ENCODE data around the gene AKR1B15. TPM values are rescaled to one million over a fixed set of nuclear protein-coding genes. Genes with fewer than 3 reads are reported as not detected.
"Not testable (repeated sequence)": the region's sequence is repeated elsewhere in the genome, so short reads cannot be mapped to it uniquely, and the experiment has no call there.

Gene AKR1B15
- total and polyA plus RNA-seq, 9 donors, result 0.14 to 0.63 (median 0.28) TPM; not detected in 1

DNA sequence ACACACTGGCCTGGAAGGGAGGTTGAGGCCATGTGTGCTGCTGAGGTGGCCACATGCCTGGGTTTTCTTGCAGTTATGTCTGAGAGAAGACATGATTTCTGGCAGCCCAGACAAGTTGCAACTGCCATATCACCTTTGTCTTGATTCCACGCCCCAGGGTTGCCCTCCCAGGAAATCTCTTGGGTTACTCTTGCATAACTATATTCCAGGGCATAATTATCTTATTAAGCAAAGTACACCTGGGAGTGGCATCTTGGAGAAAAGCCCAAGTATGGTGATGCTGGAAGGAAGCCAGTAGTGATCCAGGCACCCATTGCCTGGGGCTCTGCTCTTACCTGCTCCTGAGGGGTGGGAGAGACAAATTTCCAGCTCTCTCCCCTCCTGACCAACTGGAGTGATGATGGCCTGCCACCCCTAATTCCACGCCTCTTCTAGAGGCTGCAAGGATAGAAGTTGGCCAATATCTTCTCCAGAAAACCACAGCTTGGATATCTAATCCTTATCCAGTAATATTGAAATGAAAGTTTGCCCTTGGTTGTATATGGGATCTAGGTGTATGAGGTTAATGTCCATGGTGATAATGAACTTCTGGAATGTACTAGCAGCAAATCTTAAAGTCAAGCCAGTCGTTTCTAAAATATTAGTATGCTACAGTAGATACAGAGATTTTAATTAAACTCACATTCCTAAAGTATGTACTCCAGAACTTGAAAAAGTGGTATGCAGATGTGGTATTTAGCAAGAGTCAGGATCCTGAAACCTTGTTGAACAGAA, 16.5 kb upstream of the AKR1B15 start:
- no CpG with 5 or more reads among the region's 3 CpGs for WGBS (ENCODE audit: insufficient coverage)
- Histone ChIP-seq H3K36me3 (ENCODE audit: control insufficient read depth, insufficient read depth, low read length) (no peaks in the 10 kb centered on the region), H3K4me1 (ENCODE audit: control insufficient read depth, insufficient read depth, low read length) (peaks cover 19% of the 10 kb centered on the region), H3K27ac (ENCODE audit: low read length) (no peak overlapping the region), H3K27me3 (ENCODE audit: control insufficient read depth, insufficient read depth, low read length) (no peaks in the 10 kb centered on the region), H3K4me3 (ENCODE audit: low read length) (no peak overlapping the region), H3K9me3 (replicated peaks; ENCODE audit: control insufficient read depth, low read depth, low read length) (no peaks in the 10 kb centered on the region)
- no peak for DNase-seq

- DNase-seq, result no peak
- Histone ChIP-seq H3K27ac (ENCODE audit: low read length) (no peak overlapping the region), H3K27me3 (ENCODE audit: control insufficient read depth, insufficient read depth, low read length) (no peaks in the 10 kb centered on the region), H3K4me1 (ENCODE audit: control insufficient read depth, insufficient read depth, low read length) (peaks cover 14% of the 10 kb centered on the region), H3K9me3 (replicated peaks; ENCODE audit: control insufficient read depth, low read depth, low read length) (no peaks in the 10 kb centered on the region), H3K4me3 (ENCODE audit: low read length) (no peak overlapping the region), H3K36me3 (ENCODE audit: control insufficient read depth, insufficient read depth, low read length) (no peaks in the 10 kb centered on the region)
- WGBS (ENCODE audit: insufficient coverage), result no CpG with 5 or more reads among the region's 3 CpGs
These were observed 16.0 kb upstream of the AKR1B15 start for GRCh38 chr7:134532954-134533218.

DNA sequence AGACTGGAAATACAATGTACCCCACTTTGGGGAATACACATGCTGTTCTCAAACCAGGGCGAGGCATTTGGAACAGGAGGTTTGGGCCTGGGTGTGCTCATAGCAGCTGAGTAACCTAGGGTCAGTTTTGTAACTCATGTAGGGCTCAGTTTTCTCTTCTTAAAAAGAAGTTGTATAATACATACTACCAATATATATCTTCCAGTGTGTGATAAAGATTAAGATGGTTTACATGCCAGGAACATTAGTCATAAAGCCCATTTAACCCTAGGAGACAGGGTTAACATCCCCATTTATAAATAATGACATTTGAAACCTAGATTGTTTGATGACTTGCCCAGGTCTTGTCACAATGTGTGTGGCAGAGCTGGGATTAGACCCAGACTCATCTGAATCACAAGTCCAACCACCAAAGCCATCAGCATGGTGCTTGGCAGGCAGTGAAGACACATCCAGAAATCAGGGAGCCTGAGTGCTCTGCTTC, 15.6 kb upstream of the AKR1B15 start:
- WGBS (ENCODE audit: insufficient coverage), result no CpG with 5 or more reads among the region's 1 CpG
- Histone ChIP-seq H3K27ac (ENCODE audit: low read length) (no peak overlapping the region), H3K4me3 (ENCODE audit: low read length) (no peak overlapping the region), H3K9me3 (replicated peaks; ENCODE audit: control insufficient read depth, low read depth, low read length) (no peaks in the 10 kb centered on the region), H3K4me1 (ENCODE audit: control insufficient read depth, insufficient read depth, low read length) (peaks cover 12% of the 10 kb centered on the region), H3K27me3 (ENCODE audit: control insufficient read depth, insufficient read depth, low read length) (no peaks in the 10 kb centered on the region), H3K36me3 (ENCODE audit: control insufficient read depth, insufficient read depth, low read length) (no peaks in the 10 kb centered on the region)
- no peak for DNase-seq

DNA sequence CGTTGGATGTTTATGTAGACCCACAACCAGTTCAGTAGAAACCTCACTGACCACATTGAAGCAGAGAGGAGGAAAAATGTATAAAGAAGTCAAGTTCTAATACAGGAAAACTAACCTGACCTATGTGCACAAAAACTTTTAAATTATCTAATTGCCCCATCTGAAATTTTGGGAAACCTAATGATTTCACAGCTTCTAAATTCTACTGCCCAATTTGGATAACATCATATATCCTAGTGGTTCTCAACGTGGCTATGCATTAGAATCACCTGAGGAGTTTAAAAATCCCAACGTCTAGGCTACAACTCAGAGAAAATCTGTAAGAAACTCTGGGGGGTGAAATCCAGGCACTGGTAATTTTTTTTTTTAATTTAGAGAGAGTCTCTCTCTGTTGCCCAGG, 14.3 kb upstream of the AKR1B15 start:
- H3K4me3 ChIP-seq (ENCODE audit: low read length), result no peak overlapping the region
- no CpG with 5 or more reads among the region's 3 CpGs for WGBS (ENCODE audit: insufficient coverage)
- H3K4me1 ChIP-seq (ENCODE audit: control insufficient read depth, insufficient read depth, low read length), result peaks cover 7% of the 10 kb centered on the region

DNA sequence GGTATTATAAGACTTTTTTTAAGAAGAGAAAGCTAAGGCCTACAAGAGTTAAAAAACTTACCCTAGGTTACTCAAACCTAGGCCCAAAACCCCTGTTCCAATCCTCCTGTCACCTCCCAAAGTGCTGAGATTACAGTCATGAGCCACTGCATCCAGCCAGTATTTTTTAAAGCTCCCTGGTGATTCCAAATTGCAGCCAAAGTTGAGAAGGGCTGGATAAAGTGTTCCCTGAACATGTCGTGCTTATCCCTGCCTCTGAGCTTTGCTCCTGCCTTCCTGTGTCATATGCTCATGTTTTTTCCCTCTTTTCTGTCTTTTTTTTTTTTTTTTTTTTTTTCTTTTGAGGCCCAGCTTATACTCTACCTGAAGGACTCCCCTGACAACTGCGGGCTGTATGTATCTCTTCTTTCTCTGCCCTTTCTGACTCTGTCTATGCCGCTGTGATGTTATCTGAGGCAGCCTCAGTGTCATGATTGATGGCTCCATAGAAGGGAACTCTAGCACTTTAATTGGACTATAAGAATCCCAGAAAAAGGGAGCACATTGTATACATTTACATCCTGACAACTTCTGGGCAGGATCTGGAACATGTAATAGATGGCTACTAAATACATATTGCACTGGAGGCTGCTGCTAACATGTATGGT, 13.5 kb upstream of the AKR1B15 start:
- Histone ChIP-seq H3K9me3 (replicated peaks; ENCODE audit: control insufficient read depth, low read depth, low read length) (no peaks in the 10 kb centered on the region), H3K36me3 (ENCODE audit: control insufficient read depth, insufficient read depth, low read length) (no peaks in the 10 kb centered on the region), H3K27ac (ENCODE audit: low read length) (no peak overlapping the region), H3K27me3 (ENCODE audit: control insufficient read depth, insufficient read depth, low read length) (no peaks in the 10 kb centered on the region), H3K4me1 (ENCODE audit: control insufficient read depth, insufficient read depth, low read length) (peaks cover 7% of the 10 kb centered on the region), H3K4me3 (ENCODE audit: low read length) (no peak overlapping the region)
- peak; percentile 40 for DNase-seq
- 0% methylated on average over 1 of the region's 3 CpGs for WGBS (ENCODE audit: insufficient coverage)

More for the DNA sequence above, 14.3 kb upstream of the AKR1B15 start:
- DNase-seq, result no peak
- Histone ChIP-seq H3K27me3 (ENCODE audit: control insufficient read depth, insufficient read depth, low read length) (no peaks in the 10 kb centered on the region), H3K27ac (ENCODE audit: low read length) (no peak overlapping the region), H3K9me3 (replicated peaks; ENCODE audit: control insufficient read depth, low read depth, low read length) (no peaks in the 10 kb centered on the region), H3K36me3 (ENCODE audit: control insufficient read depth, insufficient read depth, low read length) (no peaks in the 10 kb centered on the region)

GRCh38 chr7:134535919-134536299, 13.0 kb upstream of the AKR1B15 start:
- no CpG with 5 or more reads among the region's 3 CpGs for WGBS (ENCODE audit: insufficient coverage)
- no peak overlapping the region for H3K27ac ChIP-seq (ENCODE audit: low read length)
- no peaks in the 10 kb centered on the region for H3K27me3 ChIP-seq (ENCODE audit: control insufficient read depth, insufficient read depth, low read length)
- H3K4me1 ChIP-seq (ENCODE audit: control insufficient read depth, insufficient read depth, low read length), result peaks cover 7% of the 10 kb centered on the region
- no peaks in the 10 kb centered on the region for H3K9me3 ChIP-seq (replicated peaks; ENCODE audit: control insufficient read depth, low read depth, low read length)
- DNase-seq, result no peak
- H3K36me3 ChIP-seq (ENCODE audit: control insufficient read depth, insufficient read depth, low read length), result no peaks in the 10 kb centered on the region
- H3K4me3 ChIP-seq (ENCODE audit: low read length), result no peak overlapping the region

- 100% methylated on average over 1 of the region's 3 CpGs for WGBS (ENCODE audit: insufficient coverage)
- not testable (repeated sequence) for DNase-seq
These were observed 12.4 kb upstream of the AKR1B15 start for GRCh38 chr7:134536558-134536957.

DNA sequence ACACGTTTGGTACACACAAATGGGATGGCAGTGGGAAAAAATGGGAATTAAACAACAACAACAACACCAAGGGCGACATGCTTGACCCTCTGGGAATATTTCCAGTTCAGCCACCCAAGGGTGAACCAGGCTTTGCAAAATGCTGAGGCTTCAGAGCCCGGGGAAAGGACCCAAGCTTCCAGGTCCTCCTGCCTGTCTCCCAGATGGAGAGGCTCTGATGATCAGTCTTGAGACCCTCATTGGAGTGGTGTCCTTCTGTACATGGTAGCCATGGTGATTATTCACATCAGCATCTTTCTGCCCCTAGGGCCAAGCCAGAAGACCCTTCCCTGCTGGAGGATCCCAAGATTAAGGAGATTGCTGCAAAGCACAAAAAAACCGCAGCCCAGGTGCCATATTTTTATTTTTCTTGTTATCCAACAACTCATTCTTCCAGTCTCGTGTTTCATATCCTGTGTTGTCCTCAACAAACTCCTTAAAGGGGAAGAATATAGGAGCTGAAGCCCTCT, 11.6 kb upstream of the AKR1B15 start:
- H3K36me3 ChIP-seq (ENCODE audit: control insufficient read depth, insufficient read depth, low read length); DNase-seq; H3K27me3 ChIP-seq (ENCODE audit: control insufficient read depth, insufficient read depth, low read length); H3K4me1 ChIP-seq (ENCODE audit: control insufficient read depth, insufficient read depth, low read length); H3K9me3 ChIP-seq (replicated peaks; ENCODE audit: control insufficient read depth, low read depth, low read length); H3K27ac ChIP-seq (ENCODE audit: low read length); H3K4me3 ChIP-seq (ENCODE audit: low read length): not testable (repeated sequence)
- WGBS (ENCODE audit: insufficient coverage), result no CpG with 5 or more reads among the region's 5 CpGs

More at GRCh38 chr7:134536558-134536957, 12.4 kb upstream of the AKR1B15 start:
- H3K36me3 ChIP-seq (ENCODE audit: control insufficient read depth, insufficient read depth, low read length); H3K27me3 ChIP-seq (ENCODE audit: control insufficient read depth, insufficient read depth, low read length); H3K4me3 ChIP-seq (ENCODE audit: low read length); H3K27ac ChIP-seq (ENCODE audit: low read length); H3K9me3 ChIP-seq (replicated peaks; ENCODE audit: control insufficient read depth, low read depth, low read length); H3K4me1 ChIP-seq (ENCODE audit: control insufficient read depth, insufficient read depth, low read length): not testable (repeated sequence)

GRCh38 chr7:134539380-134540004, 9.4 kb upstream of the AKR1B15 start:
- peaks cover 5% of the 10 kb centered on the region for H3K4me1 ChIP-seq (ENCODE audit: control insufficient read depth, insufficient read depth, low read length)
- DNase-seq, result no peak
- no peak overlapping the region for H3K27ac ChIP-seq (ENCODE audit: low read length)
- 84% methylated on average over 6 of the region's 6 CpGs for WGBS (ENCODE audit: insufficient coverage)
- no peaks in the 10 kb centered on the region for H3K9me3 ChIP-seq (replicated peaks; ENCODE audit: control insufficient read depth, low read depth, low read length)
- H3K36me3 ChIP-seq (ENCODE audit: control insufficient read depth, insufficient read depth, low read length), result no peaks in the 10 kb centered on the region
- H3K4me3 ChIP-seq (ENCODE audit: low read length), result no peak overlapping the region
- H3K27me3 ChIP-seq (ENCODE audit: control insufficient read depth, insufficient read depth, low read length), result no peaks in the 10 kb centered on the region

DNA sequence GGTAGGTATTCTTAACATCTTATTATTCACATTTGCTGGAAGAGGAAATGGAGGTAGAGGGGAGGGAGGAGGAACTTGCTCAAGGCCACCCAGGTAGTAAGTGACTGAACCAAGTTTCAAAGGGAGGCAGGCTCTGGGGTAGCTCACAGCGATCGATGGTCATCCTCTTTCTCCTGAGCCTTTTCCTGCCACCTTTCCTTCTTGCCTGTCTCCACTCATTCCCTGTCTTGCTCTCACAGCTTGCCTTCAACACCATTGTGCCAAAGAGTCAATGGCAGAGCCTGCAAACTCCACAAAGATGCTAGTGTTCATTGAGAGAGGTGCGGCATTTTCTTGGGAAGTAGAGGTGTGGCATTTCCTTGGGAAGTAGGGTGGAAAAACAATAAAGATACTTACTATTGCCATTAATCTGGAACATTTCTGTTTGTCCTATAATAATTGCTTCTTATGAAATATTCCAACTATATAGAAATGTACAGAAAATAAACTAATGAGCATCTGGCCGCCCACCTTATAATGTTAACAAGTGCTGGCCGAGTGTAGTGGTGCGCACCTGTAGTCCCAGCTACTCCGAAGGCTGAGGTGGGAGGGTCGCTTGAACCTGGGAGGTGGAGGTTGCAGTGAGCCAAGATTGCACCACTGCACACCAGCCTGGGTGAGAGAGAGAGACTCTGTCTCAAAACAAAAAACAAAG, 7.3 kb upstream of the AKR1B15 start:
- not testable (repeated sequence) for H3K9me3 ChIP-seq (replicated peaks; ENCODE audit: control insufficient read depth, low read depth, low read length); H3K27me3 ChIP-seq (ENCODE audit: control insufficient read depth, insufficient read depth, low read length); DNase-seq; H3K27ac ChIP-seq (ENCODE audit: low read length); H3K4me1 ChIP-seq (ENCODE audit: control insufficient read depth, insufficient read depth, low read length); H3K4me3 ChIP-seq (ENCODE audit: low read length); H3K36me3 ChIP-seq (ENCODE audit: control insufficient read depth, insufficient read depth, low read length)
- 71% methylated on average over 4 of the region's 8 CpGs for WGBS (ENCODE audit: insufficient coverage)
